SU-DHL-6 (cell line): ENCODE results near the gene CAGE1.

ENCODE experiments used
- H2AFZ ChIP-seq: fragments of 200-600 bp; sonication (generic); 2 replicates; pipeline ENCODE4 v1.6.1; 2014; ENCODE audit warnings: low read depth, mild to moderate bottlenecking, moderate library complexity, mixed read lengths, antibody characterized with exemption, low read length; ENCODE audit not compliant: severe bottlenecking
- H3F3A ChIP-seq: fragments of 200-600 bp; shearing (Covaris generic); 2 replicates; pipeline ENCODE4 v1.6.0; 2016; ENCODE audit warnings: antibody characterized with exemption, mild to moderate bottlenecking; ENCODE audit not compliant: insufficient read depth
- H3K27ac ChIP-seq: fragments of 200-600 bp; sonication (generic); 2 replicates; pipeline ENCODE4 v1.5.1; 2016; ENCODE audit warnings: low read depth, mild to moderate bottlenecking, low read length, moderate library complexity, mixed read lengths
- H3K27me3 ChIP-seq: fragments of 200-600 bp; sonication (generic), shearing (Covaris generic); 2 replicates; pipeline ENCODE4 v1.6.0; 2014; ENCODE audit warnings: mild to moderate bottlenecking, low read length
- H3K36me3 ChIP-seq: fragments of 200-600 bp; sonication (generic); 2 replicates; pipeline ENCODE4 v1.6.1; 2014; ENCODE audit warnings: mild to moderate bottlenecking, low read length, mixed read lengths
- H3K4me2 ChIP-seq: fragments of 300-600, 200-600 bp; shearing (Covaris generic), sonication (generic); 2 replicates; pipeline ENCODE4 v1.6.0; 2014; ENCODE audit warnings: low read length, low read depth, mild to moderate bottlenecking; ENCODE audit not compliant: poor library complexity, severe bottlenecking
- H3K4me3 ChIP-seq: fragments of 200-600 bp; sonication (generic); 2 replicates; pipeline ENCODE4 v1.5.1; 2014; ENCODE audit warnings: antibody characterized with exemption, low read length, mild to moderate bottlenecking, mixed read lengths; ENCODE audit not compliant: insufficient read depth, poor library complexity, severe bottlenecking
- H3K79me2 ChIP-seq: fragments of 200-600 bp; sonication (generic); 2 replicates; pipeline ENCODE4 v1.6.1; 2014; ENCODE audit warnings: mild to moderate bottlenecking, low read length, moderate library complexity; ENCODE audit not compliant: insufficient read depth
- H3K9ac ChIP-seq: fragments of 200-600 bp; sonication (generic); 2 replicates; pipeline ENCODE4 v1.7.0; 2014; ENCODE audit warnings: mild to moderate bottlenecking, low read length
- H3K9me2 ChIP-seq: fragments of 200-600 bp; sonication (generic); replicated peaks from 2 replicates; pipeline ENCODE4 v1.6.1; 2014; ENCODE audit warnings: low read length; ENCODE audit not compliant: insufficient read depth
- H3K9me3 ChIP-seq: fragments of 200-600 bp; sonication (generic); 2 replicates; pipeline ENCODE4 v1.6.1; 2014; ENCODE audit warnings: low read length, mixed read lengths; ENCODE audit not compliant: insufficient read depth
- H4K20me1 ChIP-seq: fragments of 200-600 bp; sonication (generic); 2 replicates; pipeline ENCODE4 v1.6.1; 2014; ENCODE audit warnings: low read depth, mild to moderate bottlenecking, antibody characterized with exemption, low read length, moderate library complexity, mixed read lengths
- EZH2phosphoT487 ChIP-seq: fragments of 200-600 bp; sonication (generic), shearing (Covaris generic); conservative IDR thresholded peaks from 2 replicates; pipeline ENCODE4 v1.6.1; 2018; ENCODE audit warnings: mild to moderate bottlenecking, antibody characterized with exemption, low read length, moderate library complexity, mixed read lengths
- TF ChIP-seq, protein P1 (sequence below): fragments of 200-600 bp; sonication (generic); IDR thresholded peaks from one replicate; pipeline ENCODE4 v1.5.1; 2017; ENCODE audit warnings: antibody characterized with exemption, mild to moderate bottlenecking, low read length, moderate library complexity; ENCODE audit not compliant: insufficient read depth, poor library complexity, severe bottlenecking

The CAGE1 gene

DNA sequence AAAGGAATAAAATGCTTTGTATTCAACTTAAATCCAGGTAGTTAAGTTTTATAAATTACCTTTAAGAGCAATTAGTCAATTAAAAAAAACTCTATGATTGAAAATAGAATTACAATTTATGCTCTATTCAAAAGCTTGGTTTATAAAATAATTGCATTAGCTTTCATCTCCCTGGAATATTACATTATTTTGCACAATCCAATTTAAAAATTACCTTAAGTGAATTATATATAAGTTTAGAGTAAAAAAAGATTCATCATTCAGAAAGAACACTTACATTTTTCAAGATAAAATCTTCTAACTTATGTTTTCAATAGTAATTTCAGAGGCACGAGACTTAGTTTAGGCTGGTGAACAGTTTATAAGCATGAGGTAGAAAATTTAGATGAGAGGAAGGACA, 91.4 kb downstream of the CAGE1 start:
- no peak for TF ChIP-seq EZH2phosphoT487
- TF ChIP-seq, protein P1, sequence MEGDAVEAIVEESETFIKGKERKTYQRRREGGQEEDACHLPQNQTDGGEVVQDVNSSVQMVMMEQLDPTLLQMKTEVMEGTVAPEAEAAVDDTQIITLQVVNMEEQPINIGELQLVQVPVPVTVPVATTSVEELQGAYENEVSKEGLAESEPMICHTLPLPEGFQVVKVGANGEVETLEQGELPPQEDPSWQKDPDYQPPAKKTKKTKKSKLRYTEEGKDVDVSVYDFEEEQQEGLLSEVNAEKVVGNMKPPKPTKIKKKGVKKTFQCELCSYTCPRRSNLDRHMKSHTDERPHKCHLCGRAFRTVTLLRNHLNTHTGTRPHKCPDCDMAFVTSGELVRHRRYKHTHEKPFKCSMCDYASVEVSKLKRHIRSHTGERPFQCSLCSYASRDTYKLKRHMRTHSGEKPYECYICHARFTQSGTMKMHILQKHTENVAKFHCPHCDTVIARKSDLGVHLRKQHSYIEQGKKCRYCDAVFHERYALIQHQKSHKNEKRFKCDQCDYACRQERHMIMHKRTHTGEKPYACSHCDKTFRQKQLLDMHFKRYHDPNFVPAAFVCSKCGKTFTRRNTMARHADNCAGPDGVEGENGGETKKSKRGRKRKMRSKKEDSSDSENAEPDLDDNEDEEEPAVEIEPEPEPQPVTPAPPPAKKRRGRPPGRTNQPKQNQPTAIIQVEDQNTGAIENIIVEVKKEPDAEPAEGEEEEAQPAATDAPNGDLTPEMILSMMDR = no peak
- Histone ChIP-seq H3K9me3 (no peaks in the 10 kb centered on the region), H2AFZ (no peak overlapping the region), H3K9me2 (no peaks in the 10 kb centered on the region), H3K79me2 (peaks cover 16% of the 10 kb centered on the region), H3K9ac (no peak overlapping the region), H3K27ac (no peak overlapping the region), H3K36me3 (peaks cover 76% of the 10 kb centered on the region), H3K27me3 (no peaks in the 10 kb centered on the region), H3K4me3 (no peak overlapping the region), H3F3A (0 out of 2 replicates have a peak, but pooled peaks cover 6% of the 10 kb centered on the region), H3K4me2 (no peak overlapping the region), H4K20me1 (peaks cover 7% of the 10 kb centered on the region; the same call in 1 of the 2 replicates)

DNA sequence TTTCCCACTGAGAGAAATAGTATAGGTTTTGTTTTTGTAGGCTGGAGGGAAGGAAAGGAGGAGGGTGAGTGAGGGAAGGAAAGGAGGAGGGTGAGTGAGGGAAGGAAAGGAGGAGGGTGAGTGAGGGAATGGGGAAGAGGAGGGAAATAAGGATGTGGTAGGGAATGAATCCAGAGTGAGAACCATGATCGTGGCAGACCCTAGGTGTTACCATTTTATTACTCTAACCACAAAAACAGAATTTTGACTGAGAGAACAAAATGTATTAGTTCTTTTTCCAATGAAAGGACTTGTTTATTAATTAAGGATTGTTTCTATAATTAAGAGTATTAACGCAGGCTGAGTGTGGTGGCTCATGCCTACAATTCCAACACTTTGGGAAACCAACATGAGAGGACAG, 92.9 kb downstream of the CAGE1 start:
- peaks cover 77% of the 10 kb centered on the region for H3K36me3 ChIP-seq
- H3K4me3 ChIP-seq = no peak overlapping the region
- H2AFZ ChIP-seq = no peak overlapping the region
- H3K4me2 ChIP-seq = no peak overlapping the region
- H3F3A ChIP-seq = 0 out of 2 replicates have a peak, but pooled peaks cover 6% of the 10 kb centered on the region
- H3K9me2 ChIP-seq = no peaks in the 10 kb centered on the region
- TF ChIP-seq EZH2phosphoT487 = no peak
- TF ChIP-seq, protein P1 = no peak
- H3K9me3 ChIP-seq = no peaks in the 10 kb centered on the region
- H3K27ac ChIP-seq = no peak overlapping the region
- peaks cover 16% of the 10 kb centered on the region for H3K79me2 ChIP-seq
- no peak overlapping the region for H3K9ac ChIP-seq
- H4K20me1 ChIP-seq = peaks cover 7% of the 10 kb centered on the region; the same call in 1 of the 2 replicates
- no peaks in the 10 kb centered on the region for H3K27me3 ChIP-seq

DNA sequence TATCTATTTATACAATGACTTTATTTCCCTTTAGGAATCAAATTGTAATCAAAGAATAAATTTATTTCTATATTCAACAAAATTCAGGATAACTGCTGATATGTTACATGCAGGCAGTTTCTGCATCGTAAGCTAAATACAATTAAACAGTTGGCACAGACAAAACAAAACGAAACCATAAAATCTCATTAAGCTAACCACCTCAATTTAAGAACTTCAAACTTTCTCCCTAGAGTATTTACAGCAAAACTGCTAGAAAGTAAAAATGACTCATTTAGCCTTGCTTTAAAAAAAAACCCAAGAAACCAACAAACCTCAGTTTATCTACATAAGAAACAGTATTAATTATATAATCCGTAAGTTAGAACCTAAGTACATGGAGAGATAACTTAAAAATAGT, 93.6 kb downstream of the CAGE1 start:
- no peak overlapping the region for H3K4me2 ChIP-seq

More for the DNA sequence above, 93.6 kb downstream of the CAGE1 start:
- H4K20me1 ChIP-seq = peaks cover 7% of the 10 kb centered on the region; the same call in 1 of the 2 replicates
- H3K36me3 ChIP-seq = peaks cover 70% of the 10 kb centered on the region
- H3K79me2 ChIP-seq = peaks cover 12% of the 10 kb centered on the region
- H3K4me3 ChIP-seq = no peak overlapping the region
- no peak overlapping the region for H3K27ac ChIP-seq
- 0 out of 2 replicates have a peak, but pooled peaks cover 6% of the 10 kb centered on the region for H3F3A ChIP-seq
- no peak overlapping the region for H3K9ac ChIP-seq
- no peak overlapping the region for H2AFZ ChIP-seq
- TF ChIP-seq, protein P1 = no peak
- TF ChIP-seq EZH2phosphoT487 = no peak
- H3K9me3 ChIP-seq = no peaks in the 10 kb centered on the region
- no peaks in the 10 kb centered on the region for H3K9me2 ChIP-seq
- H3K27me3 ChIP-seq = no peaks in the 10 kb centered on the region
